Measurements from ENCODE around the gene RPL3.

The RPL3 gene

DNA sequence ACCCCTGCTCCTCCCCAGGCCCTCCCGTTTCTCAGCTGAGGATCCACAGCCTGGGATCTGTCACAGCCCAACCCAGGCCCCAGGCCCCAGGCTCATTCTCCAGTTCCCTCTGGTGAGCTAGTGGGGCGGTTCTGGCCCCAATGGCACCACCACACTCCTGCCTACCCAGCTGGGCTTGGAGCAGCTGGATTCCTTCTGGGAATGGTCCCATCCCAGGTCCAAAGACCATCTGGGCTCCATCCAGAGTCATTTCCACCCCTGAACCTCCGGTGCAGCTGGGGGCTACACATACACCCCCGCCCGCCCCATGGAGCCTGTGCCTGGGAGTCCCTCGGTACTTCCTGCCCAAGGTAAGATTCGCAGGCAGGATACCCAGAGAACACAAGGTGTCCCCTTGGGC, 39.2 kb downstream of the RPL3 start:
- H3K27ac ChIP-seq, result no peak overlapping the region
- no peak for TF ChIP-seq ZFX (IDR thresholded peaks at IDR 0.05)
- TF ChIP-seq, protein P1, sequence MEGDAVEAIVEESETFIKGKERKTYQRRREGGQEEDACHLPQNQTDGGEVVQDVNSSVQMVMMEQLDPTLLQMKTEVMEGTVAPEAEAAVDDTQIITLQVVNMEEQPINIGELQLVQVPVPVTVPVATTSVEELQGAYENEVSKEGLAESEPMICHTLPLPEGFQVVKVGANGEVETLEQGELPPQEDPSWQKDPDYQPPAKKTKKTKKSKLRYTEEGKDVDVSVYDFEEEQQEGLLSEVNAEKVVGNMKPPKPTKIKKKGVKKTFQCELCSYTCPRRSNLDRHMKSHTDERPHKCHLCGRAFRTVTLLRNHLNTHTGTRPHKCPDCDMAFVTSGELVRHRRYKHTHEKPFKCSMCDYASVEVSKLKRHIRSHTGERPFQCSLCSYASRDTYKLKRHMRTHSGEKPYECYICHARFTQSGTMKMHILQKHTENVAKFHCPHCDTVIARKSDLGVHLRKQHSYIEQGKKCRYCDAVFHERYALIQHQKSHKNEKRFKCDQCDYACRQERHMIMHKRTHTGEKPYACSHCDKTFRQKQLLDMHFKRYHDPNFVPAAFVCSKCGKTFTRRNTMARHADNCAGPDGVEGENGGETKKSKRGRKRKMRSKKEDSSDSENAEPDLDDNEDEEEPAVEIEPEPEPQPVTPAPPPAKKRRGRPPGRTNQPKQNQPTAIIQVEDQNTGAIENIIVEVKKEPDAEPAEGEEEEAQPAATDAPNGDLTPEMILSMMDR (conservative IDR thresholded peaks at IDR 0.05), result no peak

DNA sequence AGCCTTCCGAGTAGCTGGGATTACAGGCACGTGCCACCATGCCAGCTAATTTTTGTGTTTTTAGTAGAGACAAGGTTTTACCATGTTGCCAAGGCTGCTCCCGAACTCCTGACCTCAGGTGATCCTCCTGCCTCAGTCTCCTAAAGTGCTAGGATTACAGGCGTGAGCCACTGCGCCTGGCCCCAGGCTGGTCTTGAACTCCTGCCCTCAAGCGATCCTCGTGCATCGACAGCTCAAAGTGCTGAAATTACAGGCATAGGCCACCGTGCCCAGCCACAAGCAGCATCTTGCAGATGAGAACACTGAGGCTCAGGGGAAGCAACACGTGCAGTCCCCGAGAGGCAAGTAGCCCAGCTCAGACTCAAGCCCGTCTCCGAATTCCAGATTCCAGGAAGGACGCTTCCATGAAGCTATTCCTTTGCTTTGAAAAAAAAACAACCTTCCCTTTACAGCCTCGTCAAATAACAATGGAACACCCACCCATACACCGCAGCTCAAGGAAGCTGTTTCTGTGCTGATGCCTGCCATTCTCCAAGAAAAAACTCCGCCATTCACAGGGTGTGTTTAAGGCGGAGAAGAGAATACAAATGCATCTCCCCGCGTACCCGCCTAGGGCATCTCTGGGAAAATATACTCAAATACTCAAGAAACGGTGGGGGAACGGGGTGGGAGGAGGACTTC, 40.1 kb downstream of the RPL3 start:
- TF ChIP-seq ZFX (IDR thresholded peaks at IDR 0.05), result no peak
- TF ChIP-seq, protein P1 (conservative IDR thresholded peaks at IDR 0.05), result no peak
- no peak overlapping the region for H3K27ac ChIP-seq

DNA sequence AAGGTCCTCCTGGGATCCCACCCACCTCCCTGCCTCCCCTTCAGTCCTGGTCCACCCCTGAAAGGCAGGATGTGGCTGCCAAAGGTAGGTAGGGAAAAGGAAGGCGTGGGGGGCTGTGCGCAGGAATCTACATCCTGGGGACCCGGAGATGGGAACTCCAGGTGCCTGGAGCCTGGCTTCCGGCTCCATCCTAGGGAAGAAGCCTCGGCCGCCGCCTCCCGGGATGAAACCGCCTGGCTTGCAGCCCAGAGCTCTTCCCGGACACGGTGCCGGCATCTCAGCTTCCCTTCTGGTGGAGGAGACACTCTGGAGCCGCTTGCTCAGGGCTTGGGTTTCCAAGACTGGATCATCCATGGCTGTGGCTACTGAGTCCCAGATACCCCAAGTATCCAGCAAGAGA, 41.4 kb downstream of the RPL3 start:
- TF ChIP-seq ZFX (IDR thresholded peaks at IDR 0.05), result no peak
- TF ChIP-seq, protein P1 (conservative IDR thresholded peaks at IDR 0.05), result no peak
- H3K27ac ChIP-seq, result no peak overlapping the region

DNA sequence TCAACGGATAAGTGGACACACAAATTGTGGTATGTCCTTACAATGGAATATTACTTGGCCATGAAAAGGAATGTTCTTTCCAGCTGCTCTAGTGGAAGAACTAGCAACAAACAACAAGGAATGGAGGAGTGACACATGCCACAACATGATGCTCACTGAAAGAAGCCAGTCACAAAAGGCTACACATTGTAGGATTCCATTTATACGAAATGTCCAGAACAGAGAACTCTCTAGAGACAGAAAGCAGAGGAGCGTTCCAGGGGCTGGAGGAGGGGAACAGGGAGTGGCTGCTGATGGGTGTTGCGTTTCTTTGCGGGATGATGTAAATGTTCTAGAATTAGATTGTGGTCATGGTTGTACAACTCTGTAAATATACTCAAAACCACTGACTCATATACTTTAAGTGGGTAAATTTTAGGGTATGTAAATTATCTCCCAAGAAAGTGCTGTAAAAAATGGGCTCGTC, 42.2 kb downstream of the RPL3 start:
- no peak overlapping the region for H3K27ac ChIP-seq
- no peak for TF ChIP-seq ZFX (IDR thresholded peaks at IDR 0.05)
- TF ChIP-seq, protein P1 (conservative IDR thresholded peaks at IDR 0.05), result no peak

DNA sequence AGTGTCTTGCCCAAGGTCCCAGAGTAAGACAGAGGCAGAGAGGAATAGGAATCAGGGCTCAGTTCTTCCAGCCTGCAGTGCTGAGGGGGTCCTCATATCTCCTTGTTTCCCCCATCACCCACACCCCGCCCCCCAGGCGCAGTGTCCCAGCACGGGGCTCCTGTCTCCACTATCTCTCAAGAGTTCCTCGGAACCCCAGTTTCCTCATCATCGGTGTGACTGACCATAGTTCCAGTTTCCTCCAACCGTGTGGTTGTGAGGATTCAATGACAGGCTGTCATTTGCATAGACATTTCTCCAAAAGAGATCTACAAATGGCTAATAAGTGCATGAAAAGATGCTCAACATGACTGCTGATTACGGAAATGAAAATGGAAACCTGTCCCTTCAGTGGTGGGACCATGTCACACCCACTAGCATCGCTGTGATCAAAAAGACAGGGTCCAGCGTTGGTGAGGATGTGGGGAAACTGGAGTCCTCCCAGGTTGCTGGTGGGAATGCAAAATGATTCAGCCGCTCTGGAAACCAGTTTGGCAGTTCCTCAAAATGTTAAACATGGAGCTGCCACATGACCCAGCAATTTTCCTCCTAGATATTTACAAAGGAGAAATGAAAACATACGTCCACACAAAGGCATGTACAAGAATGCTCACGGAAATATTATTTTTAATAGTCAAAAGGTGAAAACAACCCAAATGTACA, 42.8 kb downstream of the RPL3 start:
- TF ChIP-seq, protein P1 (conservative IDR thresholded peaks at IDR 0.05), result no peak
- TF ChIP-seq ZFX (IDR thresholded peaks at IDR 0.05), result no peak
- H3K27ac ChIP-seq, result no peak overlapping the region

DNA sequence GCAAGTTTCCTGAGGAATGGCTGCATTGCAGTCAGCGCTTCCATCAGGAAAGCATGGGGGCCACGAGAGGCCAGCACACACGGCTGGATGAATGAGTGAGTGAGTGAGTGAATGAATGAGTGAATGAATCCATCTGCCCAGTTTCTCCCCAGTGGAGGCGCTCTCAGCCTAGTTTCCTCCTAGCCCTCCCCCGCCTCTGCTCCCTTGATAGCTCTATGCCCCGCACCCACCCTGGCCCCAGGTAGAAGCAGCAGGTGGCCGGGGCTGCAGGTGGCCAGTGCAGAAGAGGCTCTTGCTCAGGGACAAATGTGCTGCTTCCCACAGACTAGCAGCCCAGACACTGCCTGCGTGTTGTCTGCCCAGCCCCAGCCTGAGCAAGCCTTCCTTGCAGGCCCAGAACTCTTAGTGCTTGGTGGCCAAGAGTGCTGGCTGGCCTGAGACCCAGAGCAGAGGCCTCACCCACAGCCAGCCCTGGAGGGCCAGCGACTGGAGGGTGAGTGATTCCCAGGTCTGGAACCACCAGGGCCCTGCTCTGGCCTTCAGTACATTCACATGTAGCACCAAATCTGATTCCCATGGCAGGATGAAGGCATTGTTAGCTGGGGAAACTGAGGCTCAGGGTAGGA, 43.5 kb downstream of the RPL3 start:
- TF ChIP-seq, protein P1 (conservative IDR thresholded peaks at IDR 0.05), result no peak
- TF ChIP-seq ZFX (IDR thresholded peaks at IDR 0.05), result no peak
- no peak overlapping the region for H3K27ac ChIP-seq
